ENCODE data around the gene GOLGA6C. TPM values are rescaled to one million over a fixed set of nuclear protein-coding genes. Genes with fewer than 3 reads are reported as not detected.

The GOLGA6C gene
- total RNA-seq, 1 experiment from 2014 or later, result not detected

GRCh38 chr15:75233504-75234190, 24.5 kb upstream of the GOLGA6C start:
- ChIA-PET POLR2A (no interaction called here), CTCF (no interaction called here), RAD21 (ENCODE audit: low non-redundant PET in 1 of 2, low total read pairs in 2 of 2, uncharacterized antibody in 2 of 2, unreplicated experiment in 2 of 2) (no interaction called here)
- Histone ChIP-seq H3K9me2 (ENCODE audit: insufficient read depth) (no peaks in the 10 kb centered on the region), H3K27ac (ENCODE audit: low read depth, low read length) (no peak overlapping the region), H3K9me3 (ENCODE audit: control insufficient read depth in 1 of 2, insufficient read depth in 1 of 2, low read depth in 1 of 2, low read length in 2 of 2) (no peaks in the 10 kb centered on the region), H3K4me3 (replicated peaks in 1 of 2; ENCODE audit: low read depth in 1 of 2, low read length in 2 of 2) (no peak overlapping the region), H3K4me2 (ENCODE audit: low read length) (no peak overlapping the region), H3K79me2 (ENCODE audit: insufficient read depth, low read length) (no peaks in the 10 kb centered on the region), H2AFZ (ENCODE audit: low read depth, low read length, poor library complexity, severe bottlenecking) (no peak overlapping the region), H4K20me1 (ENCODE audit: insufficient read depth) (no peaks in the 10 kb centered on the region), H3K36me3 (ENCODE audit: control insufficient read depth in 1 of 2, insufficient read depth in 2 of 2, low read length in 2 of 2) (no peaks in the 10 kb centered on the region), H3K9ac (ENCODE audit: low read length) (no peak overlapping the region), H3K27me3 (ENCODE audit: insufficient read depth, low read length) (no peaks in the 10 kb centered on the region; the same call in 1 of the 2 replicates), H3K4me1 (ENCODE audit: control insufficient read depth in 1 of 2, insufficient read depth in 2 of 2, low read length in 2 of 2) (no peaks in the 10 kb centered on the region)
- TF ChIP-seq SP1 (IDR thresholded peaks at IDR 0.05; ENCODE audit: low read depth), result no peak
- TF ChIP-seq ZFX (IDR thresholded peaks at IDR 0.05), result no peak
- TF ChIP-seq ELF1 (IDR thresholded peaks at IDR 0.05; ENCODE audit: borderline replicate concordance, low read depth), result no peak
- no peak for TF ChIP-seq POLR2A (IDR thresholded peaks at IDR 0.05; ENCODE audit: borderline replicate concordance, extremely low read depth, insufficient read depth, insufficient read length)
- TF ChIP-seq CTCF (IDR thresholded peaks at IDR 0.05 in 2 of 3, conservative IDR thresholded peaks at IDR 0.05 in 1 of 3; ENCODE audit: borderline replicate concordance in 1 of 3, insufficient read depth in 1 of 3, low read depth in 2 of 3, low read length in 2 of 3), result no peak
- no peak for TF ChIP-seq REST (IDR thresholded peaks at IDR 0.05; ENCODE audit: low read depth)
- TF ChIP-seq POLR2AphosphoS5 (IDR thresholded peaks at IDR 0.05; ENCODE audit: low read depth, low read length), result no peak
- no peak for TF ChIP-seq EGR1 (IDR thresholded peaks at IDR 0.05; ENCODE audit: low read depth)
- TF ChIP-seq FOSL1 (IDR thresholded peaks at IDR 0.05; ENCODE audit: low read depth), result no peak
- no peak for TF ChIP-seq SIN3A (IDR thresholded peaks at IDR 0.05; ENCODE audit: low read depth)
- no peak for TF ChIP-seq RAD21 (IDR thresholded peaks at IDR 0.05; ENCODE audit: low read depth)
- no peak for TF ChIP-seq ZBTB33 (IDR thresholded peaks at IDR 0.05; ENCODE audit: extremely low read depth, insufficient replicate concordance, low read length)
- no peak for TF ChIP-seq EZH2 (IDR thresholded peaks at IDR 0.05)
- no peak for TF ChIP-seq ATF3 (IDR thresholded peaks at IDR 0.05)
- TF ChIP-seq SRF (IDR thresholded peaks at IDR 0.05; ENCODE audit: low read depth), result no peak
- TF ChIP-seq EZH2phosphoT487 (IDR thresholded peaks at IDR 0.05; ENCODE audit: borderline replicate concordance), result no peak
- no peak for TF ChIP-seq CBX3 (IDR thresholded peaks at IDR 0.05; ENCODE audit: low read depth)
- TF ChIP-seq CEBPB (IDR thresholded peaks at IDR 0.05; ENCODE audit: low read depth), result no peak
- intact Hi-C loops (cut with micrococcal nuclease), result no loop called here
- DNase-seq (ENCODE audit: low read depth, low spot score) (no peak), ATAC-seq (no peak)
- BruUV-seq (replicated peaks), result no TSS peak
